Measurements from ENCODE around the gene FRYL.

FRYL gene

GRCh38 chr4:48709901-48710300 lies 70.2 kb downstream of the FRYL start:
- Histone ChIP-seq H3K4me1 (ENCODE audit: insufficient read depth, low read length, poor library complexity, severe bottlenecking) (no peaks in the 10 kb centered on the region), H3K4me3 (ENCODE audit: low read length, poor library complexity, severe bottlenecking) (no peak overlapping the region), H3K4me2 (ENCODE audit: low read depth, low read length, poor library complexity, severe bottlenecking) (no peak overlapping the region), H3K9ac (ENCODE audit: low read depth, low read length, poor library complexity, severe bottlenecking) (no peak overlapping the region), H3K79me2 (ENCODE audit: insufficient read depth, low read length) (peaks cover 39% of the 10 kb centered on the region; the same call in 1 of the 2 replicates), H3K9me3 (ENCODE audit: insufficient read depth, low read depth, low read length) (no peaks in the 10 kb centered on the region), H3K27me3 (ENCODE audit: insufficient read depth, low read length, poor library complexity, severe bottlenecking) (no peaks in the 10 kb centered on the region), H3F3A (ENCODE audit: low read depth) (no peaks in the 10 kb centered on the region), H3K9me2 (replicated peaks; ENCODE audit: low read depth, low read length) (no peaks in the 10 kb centered on the region), H2AFZ (ENCODE audit: low read length) (no peak overlapping the region), H3K36me3 (ENCODE audit: insufficient read depth, low read length) (peaks cover 36% of the 10 kb centered on the region; the same call in 1 of the 2 replicates), H4K20me1 (ENCODE audit: insufficient read depth, low read length, poor library complexity, severe bottlenecking) (peaks cover 6% of the 10 kb centered on the region)
- no peak for TF ChIP-seq EZH2phosphoT487 (IDR thresholded peaks at IDR 0.05; ENCODE audit: borderline replicate concordance)
- TF ChIP-seq CTCF (conservative IDR thresholded peaks at IDR 0.05; ENCODE audit: low read length): no peak

- H2AFZ ChIP-seq (ENCODE audit: low read length): no peak overlapping the region
- TF ChIP-seq EZH2phosphoT487 (IDR thresholded peaks at IDR 0.05; ENCODE audit: borderline replicate concordance) (no peak), CTCF (conservative IDR thresholded peaks at IDR 0.05; ENCODE audit: low read length) (no peak)
- no peaks in the 10 kb centered on the region for H3K4me1 ChIP-seq (ENCODE audit: insufficient read depth, low read length, poor library complexity, severe bottlenecking)
- no peaks in the 10 kb centered on the region for H3F3A ChIP-seq (ENCODE audit: low read depth)
- H3K4me3 ChIP-seq (ENCODE audit: low read length, poor library complexity, severe bottlenecking): no peak overlapping the region
- peaks cover 11% of the 10 kb centered on the region for H4K20me1 ChIP-seq (ENCODE audit: insufficient read depth, low read length, poor library complexity, severe bottlenecking)
- H3K27me3 ChIP-seq (ENCODE audit: insufficient read depth, low read length, poor library complexity, severe bottlenecking): no peaks in the 10 kb centered on the region
- no peak overlapping the region for H3K4me2 ChIP-seq (ENCODE audit: low read depth, low read length, poor library complexity, severe bottlenecking)
- no peaks in the 10 kb centered on the region for H3K9me2 ChIP-seq (replicated peaks; ENCODE audit: low read depth, low read length)
- peaks cover 36% of the 10 kb centered on the region; the same call in 1 of the 2 replicates for H3K36me3 ChIP-seq (ENCODE audit: insufficient read depth, low read length)
- H3K79me2 ChIP-seq (ENCODE audit: insufficient read depth, low read length): peaks cover 49% of the 10 kb centered on the region; the same call in 1 of the 2 replicates
- H3K9me3 ChIP-seq (ENCODE audit: insufficient read depth, low read depth, low read length): no peaks in the 10 kb centered on the region
- H3K9ac ChIP-seq (ENCODE audit: low read depth, low read length, poor library complexity, severe bottlenecking): no peak overlapping the region
These were observed 71.5 kb downstream of the FRYL start for GRCh38 chr4:48708610-48709009.

GRCh38 chr4:48706736-48707135 lies 73.3 kb downstream of the FRYL start:
- Histone ChIP-seq H3K79me2 (ENCODE audit: insufficient read depth, low read length) (peaks cover 62% of the 10 kb centered on the region), H3K27me3 (ENCODE audit: insufficient read depth, low read length, poor library complexity, severe bottlenecking) (no peaks in the 10 kb centered on the region), H2AFZ (ENCODE audit: low read length) (no peak overlapping the region), H3K36me3 (ENCODE audit: insufficient read depth, low read length) (peaks cover 36% of the 10 kb centered on the region; the same call in 1 of the 2 replicates), H3K4me3 (ENCODE audit: low read length, poor library complexity, severe bottlenecking) (no peak overlapping the region), H3K4me2 (ENCODE audit: low read depth, low read length, poor library complexity, severe bottlenecking) (no peak overlapping the region), H3K9me2 (replicated peaks; ENCODE audit: low read depth, low read length) (no peaks in the 10 kb centered on the region), H3F3A (ENCODE audit: low read depth) (no peaks in the 10 kb centered on the region), H3K9ac (ENCODE audit: low read depth, low read length, poor library complexity, severe bottlenecking) (no peak overlapping the region), H3K9me3 (ENCODE audit: insufficient read depth, low read depth, low read length) (no peaks in the 10 kb centered on the region), H4K20me1 (ENCODE audit: insufficient read depth, low read length, poor library complexity, severe bottlenecking) (peaks cover 21% of the 10 kb centered on the region), H3K4me1 (ENCODE audit: insufficient read depth, low read length, poor library complexity, severe bottlenecking) (no peaks in the 10 kb centered on the region)
- TF ChIP-seq CTCF (conservative IDR thresholded peaks at IDR 0.05; ENCODE audit: low read length) (no peak), EZH2phosphoT487 (IDR thresholded peaks at IDR 0.05; ENCODE audit: borderline replicate concordance) (no peak)

All from Loucy (cell line).